Right lobe of liver (tissue), 6 donors: Measurements from ENCODE around the gene RIMKLA. TPM values are rescaled to one million over a fixed set of nuclear protein-coding genes. Genes with fewer than 3 reads are reported as not detected.

Source experiments
- ATAC-seq, 4 donors: fragments of 200-7000 bp; cut with Tn5 transposase; one replicate each; pipeline ENCODE4 v1.9.1; 2020; ENCODE audit warnings: mild to moderate bottlenecking in 4 of 4, moderate library complexity in 4 of 4
- DNase-seq, 3 donors: peaks; one replicate each; pipeline ENCODE4 v3.0.0-alpha.2; 2020
- H3K27ac ChIP-seq, 3 donors: fragments of 200-600 bp; one replicate each; pipeline ENCODE4 v1.8.0; 2022
- H3K27me3 ChIP-seq, 2 donors: fragments of 200-600 bp; one replicate each; pipeline ENCODE4 v1.8.0; 2022
- H3K36me3 ChIP-seq, 4 donors: fragments of 200-600 bp; sonication (generic) in 1 of 4; one replicate each; pipeline versions ENCODE4 v1.5.1 to v1.8.0; 2017 to 2022; ENCODE audit warnings: control low read depth in 1 of 4
- H3K4me1 ChIP-seq, 4 donors: fragments of 200-600 bp; sonication (generic) in 1 of 4; one replicate each; pipeline versions ENCODE4 v1.5.1 to v1.8.0; 2017 to 2022; ENCODE audit warnings: control low read depth in 1 of 4
- H3K4me3 ChIP-seq, 3 donors: fragments of 200-600 bp; one replicate each; pipeline ENCODE4 v1.8.0; 2022
- H3K9me3 ChIP-seq, 4 donors: fragments of 200-600 bp; sonication (generic) in 1 of 4; one replicate each; pipeline versions ENCODE4 v1.5.1 to v1.8.0; 2017 to 2022; ENCODE audit warnings: control low read depth in 1 of 4
- CTCF ChIP-seq, 4 donors: fragments of 200-600 bp in 3 of 4; fragments of 450-650 bp in 1 of 4; IDR thresholded peaks; one replicate each; pipeline versions ENCODE4 v1.5.1 to v1.8.0; 2016 to 2022; ENCODE audit warnings: antibody characterized with exemption in 4 of 4, mild to moderate bottlenecking in 2 of 4
- POLR2A ChIP-seq: fragments of 450-650 bp; IDR thresholded peaks from one replicate; pipeline ENCODE4 v1.6.1; 2017; ENCODE audit warnings: antibody characterized with exemption, mild to moderate bottlenecking
- whole genome bisulfite sequencing: methylation state at CpG from one replicate; pipeline ENCODE4 v1.1.6; 2018; ENCODE audit warnings: low coverage, low lambda C conversion rate; ENCODE audit not compliant: insufficient coverage; ENCODE audit errors: missing lambda C conversion rate; 5-methylcytosine and 5-hydroxymethylcytosine counted together
- intact Hi-C, 2 donors: fragments of 100-400 bp; cut with DNase I; formaldehyde crosslinking; loops; one replicate each; pipeline versions ENCODE4 v1.11.2 to v1.14.1; 2022
- total RNA-seq, 6 experiments: library from RNA; depleted of rRNA in 2 of 6; stranded (reverse); fragments of >200 nt in 2 of 6; fragmentation: NEBNext Ultra II Directional in 3 of 6; extraction: Animal tissue kit (Norgen Biotek cat#: 25700) in 3 of 6; gene quantifications; one replicate each; pipeline versions ENCODE4 v1.1.0 to v1.2.4, GENCODE V29; 2016 to 2023
- donor health status: DM: no; HTN: yes; CAD: no.
- donor health status: DM: no; HTN: no; CAD: no.
- donor health status: DM: no; HTN: no; CAD: no.
- donor health status: DM: no; HTN: yes; CAD: no.
- donor health status: DM: no; HTN: yes; CAD: no.

RIMKLA gene
- total RNA-seq, 6 experiments from 2014 or later: 0.02 to 0.95 (median 0.15) TPM

GRCh38 chr1:42431514-42431913 lies 50.9 kb downstream of the RIMKLA start:
- DNase-seq: peak in 1 of 3 donors; percentile 71

GRCh38 chr1:42432714-42433113 lies 52.1 kb downstream of the RIMKLA start:
- intact Hi-C loops: no loop called here
- no peaks in the 10 kb centered on the region for H3K36me3 ChIP-seq
- peaks cover 0 to 15% (median 6%) of the 10 kb centered on the region in 4 donors for H3K4me1 ChIP-seq
- ATAC-seq (no peak), DNase-seq (no peak)
- H3K27me3 ChIP-seq: no peaks in the 10 kb centered on the region
- no peak overlapping the region for H3K4me3 ChIP-seq
- WGBS: 97% methylated on average over 4 of the region's 4 CpGs
- no peaks in the 10 kb centered on the region for H3K9me3 ChIP-seq
- no peak for TF ChIP-seq POLR2A
- no peak overlapping the region for H3K27ac ChIP-seq

More at GRCh38 chr1:42431514-42431913, 50.9 kb downstream of the RIMKLA start:
- ATAC-seq: peak; percentile 85 to 97 (median 92)
- Histone ChIP-seq H3K36me3 (no peaks in the 10 kb centered on the region), H3K9me3 (no peaks in the 10 kb centered on the region), H3K27me3 (no peaks in the 10 kb centered on the region), H3K4me1 (peaks cover 0 to 15% (median 6%) of the 10 kb centered on the region in 4 donors), H3K4me3 (no peak overlapping the region), H3K27ac (peak overlapping the region in 1 of 3 donors; percentile 9)
- WGBS: 40% methylated on average over 3 of the region's 3 CpGs
- TF ChIP-seq CTCF (IDR thresholded peaks at IDR 0.05) (no peak), POLR2A (no peak)
- intact Hi-C loops: no loop called here

GRCh38 chr1:42433369-42433768 lies 52.8 kb downstream of the RIMKLA start:
- H3K36me3 ChIP-seq: no peaks in the 10 kb centered on the region
- H3K27me3 ChIP-seq: no peaks in the 10 kb centered on the region
- no peak overlapping the region for H3K4me3 ChIP-seq
- TF ChIP-seq POLR2A: no peak
- TF ChIP-seq CTCF (IDR thresholded peaks at IDR 0.05): no peak
- H3K4me1 ChIP-seq: peaks cover 0 to 15% (median 6%) of the 10 kb centered on the region in 4 donors
- ATAC-seq (no peak), DNase-seq (no peak)
- no peaks in the 10 kb centered on the region for H3K9me3 ChIP-seq
- WGBS: 79% methylated on average over 3 of the region's 6 CpGs
- intact Hi-C loops: no loop called here
- H3K27ac ChIP-seq: no peak overlapping the region

DNA sequence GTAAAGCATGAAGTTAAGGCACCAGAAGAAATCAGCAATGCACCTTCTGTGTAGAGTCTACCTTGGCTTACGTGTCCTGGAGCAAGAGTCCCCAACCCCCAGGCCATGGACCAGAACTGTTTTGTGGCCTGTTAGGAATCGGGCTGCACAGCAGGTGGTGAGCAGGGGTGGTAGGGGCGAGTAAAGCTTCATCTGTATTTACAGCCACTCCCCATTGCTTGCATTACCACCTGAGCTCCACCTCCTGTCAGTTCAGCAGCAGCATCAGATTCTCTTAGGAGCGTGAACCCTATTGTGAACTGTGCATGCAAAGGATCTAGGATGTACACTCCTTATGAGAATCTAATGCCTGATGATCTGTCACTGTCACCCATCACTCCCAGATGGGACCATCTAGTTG lies 53.7 kb downstream of the RIMKLA start:
- Histone ChIP-seq H3K36me3 (no peaks in the 10 kb centered on the region), H3K4me3 (no peak overlapping the region), H3K27ac (no peak overlapping the region), H3K4me1 (peaks cover 0 to 15% (median 6%) of the 10 kb centered on the region in 4 donors), H3K27me3 (no peaks in the 10 kb centered on the region), H3K9me3 (no peaks in the 10 kb centered on the region)
- DNase-seq (no peak), ATAC-seq (no peak)
- intact Hi-C loops: no loop called here
- TF ChIP-seq CTCF (IDR thresholded peaks at IDR 0.05): no peak
- no peak for TF ChIP-seq POLR2A
- 100% methylated on average over 2 of the region's 4 CpGs for WGBS

- DNase-seq (no peak), ATAC-seq (peak in 1 of 4 donors; percentile 23)
- no peak overlapping the region for H3K27ac ChIP-seq
- H3K36me3 ChIP-seq: no peaks in the 10 kb centered on the region
- WGBS: 81% methylated on average over 2 of the region's 2 CpGs
- H3K4me3 ChIP-seq: no peak overlapping the region
- H3K4me1 ChIP-seq: no peaks in the 10 kb centered on the region
- no peak for TF ChIP-seq POLR2A
- no peak for TF ChIP-seq CTCF (IDR thresholded peaks at IDR 0.05)
- H3K9me3 ChIP-seq: no peaks in the 10 kb centered on the region
- intact Hi-C loops: no loop called here
- H3K27me3 ChIP-seq: no peaks in the 10 kb centered on the region
These were observed 59.3 kb downstream of the RIMKLA start for GRCh38 chr1:42439940-42440339.
